OCI-LY7 (cell line): ENCODE measurements around the gene TAF6L. TPM values are rescaled to one million over a fixed set of nuclear protein-coding genes. Genes with fewer than 3 reads are reported as not detected.

Source experiments
- BruUV-seq: library from RNA; stranded (reverse); fragments of 400-500 nt; replicated peaks from 2 replicates; lab custom pipeline; 2021; lab: Mats Ljungman, UMichigan
- CTCF ChIA-PET: fragments of 300-600 bp; sonication (Branson Sonifier 250); formaldehyde crosslinking; loops from one replicate; lab custom pipeline; 2022; ENCODE audit warnings: antibody characterized with exemption; ENCODE audit not compliant: unreplicated experiment; lab: Charles Lee
- POLR2A ChIA-PET: fragments of 300-600 bp; sonication (Branson Sonifier 250); formaldehyde crosslinking; loops from one replicate; lab custom pipeline; 2022; ENCODE audit warnings: antibody characterized with exemption; lab: Charles Lee
- DNase-seq: peaks from one replicate; pipeline ENCODE4 v3.0.0-alpha.2; 2015; ENCODE audit warnings: low spot score
- H2AFZ ChIP-seq: fragments of 200-600 bp; sonication (generic), shearing (Covaris generic); 2 replicates; pipeline ENCODE4 v1.6.1; 2014; ENCODE audit warnings: mild to moderate bottlenecking, antibody characterized with exemption, low read length, moderate library complexity
- H3K27ac ChIP-seq: fragments of 200-600 bp; sonication (generic); 2 replicates; pipeline ENCODE4 v1.5.1; 2014; ENCODE audit warnings: mixed run types, low read depth, mild to moderate bottlenecking, moderate library complexity, low read length, inconsistent platforms; ENCODE audit not compliant: poor library complexity, severe bottlenecking
- H3K36me3 ChIP-seq: fragments of 200-600 bp; sonication (generic); 2 replicates; pipeline ENCODE4 v1.6.1; 2014; ENCODE audit warnings: mild to moderate bottlenecking, antibody characterized with exemption, low read length, moderate library complexity, mixed read lengths; ENCODE audit not compliant: insufficient read depth
- H3K4me1 ChIP-seq: fragments of 200-600 bp; sonication (generic); 2 replicates; pipeline ENCODE4 v1.5.1; 2014; ENCODE audit warnings: mild to moderate bottlenecking, low read length; ENCODE audit not compliant: insufficient read depth, poor library complexity, severe bottlenecking
- H3K4me2 ChIP-seq: fragments of 200-600 bp; sonication (generic); 2 replicates; pipeline ENCODE4 v1.6.1; 2014; ENCODE audit warnings: mild to moderate bottlenecking, low read length
- H3K4me3 ChIP-seq: fragments of 200-600 bp; sonication (generic); 2 replicates; pipeline ENCODE4 v1.5.1; 2014; ENCODE audit warnings: mild to moderate bottlenecking, low read depth, low read length; ENCODE audit not compliant: poor library complexity, severe bottlenecking
- H3K79me2 ChIP-seq: fragments of 200-600 bp; sonication (generic); 2 replicates; pipeline ENCODE4 v1.6.1; 2016; ENCODE audit warnings: low read depth, mild to moderate bottlenecking, low read length, moderate library complexity, mixed read lengths; ENCODE audit not compliant: insufficient read depth
- H3K9me2 ChIP-seq: fragments of 200-600 bp; sonication (generic); 2 replicates; pipeline ENCODE4 v1.6.1; 2016; ENCODE audit warnings: mild to moderate bottlenecking, low read length, mixed read lengths; ENCODE audit not compliant: insufficient read depth
- H3K9me3 ChIP-seq: fragments of 200-600 bp; sonication (generic); 2 replicates; pipeline ENCODE4 v1.6.1; 2014; ENCODE audit warnings: mild to moderate bottlenecking, mixed run types, low read length, mixed read lengths
- H4K20me1 ChIP-seq: fragments of 200-600 bp; sonication (generic); 2 replicates; pipeline ENCODE4 v1.6.1; 2014; ENCODE audit warnings: mild to moderate bottlenecking, antibody characterized with exemption, low read length, moderate library complexity, mixed read lengths; ENCODE audit not compliant: insufficient read depth
- EZH2phosphoT487 ChIP-seq: fragments of 200-600 bp; sonication (generic); IDR thresholded peaks from 2 replicates; pipeline ENCODE4 v1.6.1; 2018; ENCODE audit warnings: low read depth, borderline replicate concordance, mild to moderate bottlenecking, mixed run types, antibody characterized with exemption, low read length, moderate library complexity, mixed read lengths
- intact Hi-C: fragments of 100-400 bp; cut with micrococcal nuclease; formaldehyde crosslinking; loops from one replicate; pipeline ENCODE4 v1.10.0; 2022; ENCODE audit not compliant: unreplicated experiment
- total RNA-seq, 2 experiments: library from RNA; depleted of rRNA in 1 of 2; stranded (reverse); fragments of >200 nt in 1 of 2; shearing (Covaris generic) in 1 of 2; gene quantifications; 2 replicates each; pipeline ENCODE4 v1.2.3, GENCODE V29; 2014 to 2022
- TF ChIP-seq, protein P1 (sequence below): fragments of 200-600 bp; sonication (generic); conservative IDR thresholded peaks from 2 replicates; pipeline ENCODE4 v1.5.1; 2014; ENCODE audit warnings: mild to moderate bottlenecking, antibody characterized with exemption, low read length, moderate library complexity, mixed read lengths

The TAF6L gene
- total RNA-seq, 2 experiments from 2014 or later, result 26.1 to 29.9 TPM

DNA sequence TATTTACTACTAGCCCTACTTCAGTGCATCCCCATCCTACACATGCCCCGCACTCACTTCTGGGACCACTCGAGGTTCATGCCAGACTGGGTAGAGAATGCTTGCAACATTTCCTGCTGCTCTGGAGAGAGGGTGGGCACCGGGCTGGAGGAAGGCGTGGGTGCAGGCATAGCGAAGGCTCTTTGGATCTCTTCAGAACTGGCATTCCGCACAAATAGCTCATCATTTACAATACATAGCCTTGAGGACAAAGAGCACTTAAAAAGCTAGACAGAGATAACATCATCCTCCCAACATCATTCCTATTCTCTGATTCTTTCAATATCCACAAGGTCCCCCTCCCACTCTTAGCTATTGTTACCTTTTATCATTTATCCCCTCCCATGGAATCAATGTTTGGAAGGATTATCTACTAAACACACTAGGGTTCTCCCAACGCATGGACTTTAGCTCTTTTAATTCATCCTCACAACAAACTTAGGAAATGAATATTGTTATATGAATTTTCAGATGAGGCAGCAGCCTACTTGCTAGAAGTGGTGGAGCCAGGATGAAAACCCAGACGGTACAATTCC, 23.1 kb downstream of the TAF6L start:
- H3K4me2 ChIP-seq, result no peak overlapping the region
- peaks cover 87% of the 10 kb centered on the region for H3K36me3 ChIP-seq
- TF ChIP-seq, protein P1, sequence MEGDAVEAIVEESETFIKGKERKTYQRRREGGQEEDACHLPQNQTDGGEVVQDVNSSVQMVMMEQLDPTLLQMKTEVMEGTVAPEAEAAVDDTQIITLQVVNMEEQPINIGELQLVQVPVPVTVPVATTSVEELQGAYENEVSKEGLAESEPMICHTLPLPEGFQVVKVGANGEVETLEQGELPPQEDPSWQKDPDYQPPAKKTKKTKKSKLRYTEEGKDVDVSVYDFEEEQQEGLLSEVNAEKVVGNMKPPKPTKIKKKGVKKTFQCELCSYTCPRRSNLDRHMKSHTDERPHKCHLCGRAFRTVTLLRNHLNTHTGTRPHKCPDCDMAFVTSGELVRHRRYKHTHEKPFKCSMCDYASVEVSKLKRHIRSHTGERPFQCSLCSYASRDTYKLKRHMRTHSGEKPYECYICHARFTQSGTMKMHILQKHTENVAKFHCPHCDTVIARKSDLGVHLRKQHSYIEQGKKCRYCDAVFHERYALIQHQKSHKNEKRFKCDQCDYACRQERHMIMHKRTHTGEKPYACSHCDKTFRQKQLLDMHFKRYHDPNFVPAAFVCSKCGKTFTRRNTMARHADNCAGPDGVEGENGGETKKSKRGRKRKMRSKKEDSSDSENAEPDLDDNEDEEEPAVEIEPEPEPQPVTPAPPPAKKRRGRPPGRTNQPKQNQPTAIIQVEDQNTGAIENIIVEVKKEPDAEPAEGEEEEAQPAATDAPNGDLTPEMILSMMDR, result no peak
- no peak for TF ChIP-seq EZH2phosphoT487
- no TSS peak for BruUV-seq
- H3K27ac ChIP-seq, result no peak overlapping the region
- intact Hi-C loops, result no loop called here
- no peaks in the 10 kb centered on the region for H3K9me2 ChIP-seq
- peaks cover 21% of the 10 kb centered on the region; the same call in 1 of the 2 replicates for H3K79me2 ChIP-seq
- no peaks in the 10 kb centered on the region for H4K20me1 ChIP-seq
- no peak for DNase-seq
- peaks cover 20% of the 10 kb centered on the region for H3K4me1 ChIP-seq
- H3K4me3 ChIP-seq, result no peak overlapping the region
- no peaks in the 10 kb centered on the region for H3K9me3 ChIP-seq
- ChIA-PET CTCF (no interaction called here), POLR2A (interaction anchor here (0.6 to 1.2 kb wide), 6 partner anchors 10 to 62 kb away, joined by 3 to 4 read pairs (median 3); no protein-coding TSS in a partner anchor)
- H2AFZ ChIP-seq, result no peak overlapping the region

DNA sequence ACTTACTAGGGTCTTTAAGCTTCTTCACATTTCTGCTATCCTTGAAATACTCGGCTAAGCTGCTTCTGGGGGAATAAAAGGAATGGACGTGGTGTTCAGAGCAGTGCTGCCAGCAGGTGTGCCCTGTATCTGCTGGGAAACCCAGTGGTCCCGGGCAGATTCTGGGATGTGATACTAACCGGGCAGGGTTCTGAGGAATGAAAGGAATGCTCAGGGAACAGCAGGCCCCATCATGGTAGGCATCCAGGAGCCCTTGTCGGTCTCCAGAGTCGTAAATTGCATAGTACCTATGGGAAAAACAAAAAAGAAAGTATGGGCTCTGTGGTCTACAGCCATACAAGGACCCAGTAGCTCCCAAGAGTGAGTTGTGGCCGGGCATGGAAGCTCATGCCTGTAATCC, 25.1 kb downstream of the TAF6L start:
- Histone ChIP-seq H3K4me2 (no peak overlapping the region), H3K79me2 (peaks cover 3% of the 10 kb centered on the region; the same call in 1 of the 2 replicates), H3K27ac (no peak overlapping the region), H3K4me1 (peaks cover 8% of the 10 kb centered on the region), H3K36me3 (peaks cover 87% of the 10 kb centered on the region), H3K9me3 (no peaks in the 10 kb centered on the region), H2AFZ (no peak overlapping the region), H3K4me3 (no peak overlapping the region), H4K20me1 (no peaks in the 10 kb centered on the region), H3K9me2 (no peaks in the 10 kb centered on the region)
- intact Hi-C loops, result no loop called here
- no TSS peak for BruUV-seq
- ChIA-PET POLR2A (interaction anchor here (0.6 to 1.1 kb wide), 4 partner anchors 10 to 58 kb away, joined by 3 to 5 read pairs (median 3); no protein-coding TSS in a partner anchor), CTCF (interaction anchor here (0.6 kb wide), 1 partner anchor 106 kb away, joined by 3 read pairs; no protein-coding TSS in a partner anchor)
- TF ChIP-seq, protein P1, result no peak
- no peak for TF ChIP-seq EZH2phosphoT487
- no peak for DNase-seq

DNA sequence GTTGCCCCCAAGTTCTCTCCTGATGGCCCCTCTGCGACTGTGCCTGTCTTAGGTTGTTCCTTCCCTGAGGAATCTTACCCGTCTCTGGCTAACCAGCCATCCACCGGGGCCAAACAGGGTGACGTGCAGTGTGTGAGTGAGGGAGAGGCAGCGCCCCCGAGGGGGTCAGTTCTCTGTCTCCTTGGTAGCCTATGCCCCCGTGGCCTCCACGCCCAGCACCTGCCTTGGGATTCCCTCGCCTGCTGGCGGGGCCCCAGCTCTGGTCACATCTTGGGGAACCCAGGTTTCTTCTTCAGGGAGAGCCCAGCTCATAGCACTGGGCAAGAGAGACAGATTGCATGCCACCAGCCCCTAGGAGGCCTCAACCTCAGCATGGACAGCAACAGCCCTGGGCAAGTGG, 28.3 kb downstream of the TAF6L start:
- Histone ChIP-seq H3K79me2 (peaks cover 14% of the 10 kb centered on the region), H3K4me2 (no peak overlapping the region), H3K27ac (no peak overlapping the region), H2AFZ (no peak overlapping the region), H3K4me3 (no peak overlapping the region), H3K9me3 (no peaks in the 10 kb centered on the region), H4K20me1 (peaks cover 5% of the 10 kb centered on the region; the same call in 1 of the 2 replicates), H3K4me1 (peaks cover 7% of the 10 kb centered on the region), H3K36me3 (peaks cover 89% of the 10 kb centered on the region), H3K9me2 (no peaks in the 10 kb centered on the region)
- no peak for DNase-seq
- TF ChIP-seq EZH2phosphoT487, result no peak
- no TSS peak for BruUV-seq
- intact Hi-C loops, result no loop called here
- ChIA-PET CTCF (no interaction called here), POLR2A (no interaction called here)
